CD14-positive monocyte (primary cell): ENCODE data around the gene ZRSR2. TPM values are rescaled to one million over a fixed set of nuclear protein-coding genes. Genes with fewer than 3 reads are reported as not detected.

Experiments
- DNase-seq, 3 donors: peaks; one replicate each; pipeline ENCODE4 v3.0.0-alpha.2; 2011 to 2022
- H2AFZ ChIP-seq: 2 replicates; pipeline ENCODE4 v1.6.0; 2012; ENCODE audit warnings: mild to moderate bottlenecking, low read depth, low read length, inconsistent platforms; ENCODE audit not compliant: insufficient read depth, poor library complexity, severe bottlenecking
- H3K27ac ChIP-seq, 2 donors: 1 replicate in 1 of 2; 2 replicates in 1 of 2; pipeline ENCODE4 v1.5.1; 2012 to 2013; ENCODE audit warnings: low read length in 2 of 2, control low read depth in 1 of 2, inconsistent platforms in 1 of 2, low read depth in 1 of 2, mild to moderate bottlenecking in 1 of 2
- H3K27me3 ChIP-seq, 2 donors: one replicate each; pipeline versions ENCODE4 v1.6.0 to v1.6.1; 2011 to 2013; ENCODE audit warnings: low read length in 2 of 2; ENCODE audit not compliant: control insufficient read depth in 2 of 2, insufficient read depth in 2 of 2
- H3K36me3 ChIP-seq, 2 donors: replicated peaks in 1 of 2; 1 replicate in 1 of 2; 2 replicates in 1 of 2; pipeline versions ENCODE4 v1.5.1 to v1.6.1; 2012 to 2013; ENCODE audit warnings: low read length in 2 of 2, control low read depth in 1 of 2, inconsistent platforms in 1 of 2, mild to moderate bottlenecking in 1 of 2; ENCODE audit not compliant: insufficient read depth in 2 of 2, control insufficient read depth in 1 of 2
- H3K4me1 ChIP-seq, 2 donors: 1 replicate in 1 of 2; 2 replicates in 1 of 2; pipeline versions ENCODE4 v1.5.1 to v1.6.1; 2012 to 2013; ENCODE audit warnings: low read length in 2 of 2, control low read depth in 1 of 2, inconsistent platforms in 1 of 2, mild to moderate bottlenecking in 1 of 2, moderate library complexity in 1 of 2; ENCODE audit not compliant: insufficient read depth in 2 of 2, control insufficient read depth in 1 of 2
- H3K4me2 ChIP-seq: replicated peaks from 2 replicates; pipeline ENCODE3; 2012; ENCODE audit warnings: low read length, moderate library complexity, mild to moderate bottlenecking; ENCODE audit not compliant: poor library complexity, severe bottlenecking; ENCODE audit errors: extremely low read depth
- H3K4me3 ChIP-seq, 3 experiments: fragments of 200-600 bp in 1 of 3; sonication (generic) in 1 of 3; replicated peaks in 1 of 3; 1 replicate in 2 of 3; 2 replicates in 1 of 3; pipeline ENCODE4 v1.5.1; 2011 to 2013; ENCODE audit warnings: low read length in 3 of 3, mild to moderate bottlenecking in 3 of 3, control low read depth in 2 of 3, low read depth in 2 of 3, inconsistent platforms in 1 of 3, moderate library complexity in 1 of 3
- H3K79me2 ChIP-seq: 2 replicates; pipeline ENCODE4 v1.6.0; 2012; ENCODE audit warnings: mild to moderate bottlenecking, control low read depth, inconsistent platforms, low read length, moderate library complexity; ENCODE audit not compliant: insufficient read depth
- H3K9ac ChIP-seq: 2 replicates; pipeline ENCODE4 v1.6.0; 2017; ENCODE audit warnings: low read length, mild to moderate bottlenecking; ENCODE audit not compliant: insufficient read depth, poor library complexity, severe bottlenecking
- H3K9me3 ChIP-seq, 2 donors: replicated peaks in 1 of 2; 1 replicate in 1 of 2; 2 replicates in 1 of 2; pipeline versions ENCODE4 v1.5.1 to v1.6.1; 2012 to 2013; ENCODE audit warnings: low read length in 2 of 2, control low read depth in 1 of 2; ENCODE audit not compliant: control insufficient read depth in 1 of 2, insufficient read depth in 1 of 2
- H4K20me1 ChIP-seq: 2 replicates; pipeline ENCODE4 v1.6.0; 2012; ENCODE audit warnings: mild to moderate bottlenecking, low read length, control low read depth, moderate library complexity; ENCODE audit not compliant: insufficient read depth
- H3K27ac Mint-ChIP-seq, 7 donors: one replicate each; pipeline ENCODE4 v1.8.0; 2020; ENCODE audit warnings: mild to moderate bottlenecking in 7 of 7, mixed read lengths in 7 of 7, moderate library complexity in 6 of 7, inconsistent platforms in 2 of 7
- H3K27me3 Mint-ChIP-seq, 3 donors: one replicate each; pipeline ENCODE4 v1.8.0; 2021 to 2022; ENCODE audit warnings: low read depth in 3 of 3, mild to moderate bottlenecking in 3 of 3, mixed read lengths in 3 of 3, moderate library complexity in 3 of 3, inconsistent platforms in 1 of 3
- H3K36me3 Mint-ChIP-seq, 2 donors: one replicate each; pipeline ENCODE4 v1.8.0; 2020; ENCODE audit warnings: mixed read lengths in 2 of 2, inconsistent platforms in 1 of 2, mild to moderate bottlenecking in 1 of 2
- H3K4me1 Mint-ChIP-seq: one replicate; pipeline ENCODE4 v1.8.0; 2020; ENCODE audit warnings: mild to moderate bottlenecking, mixed read lengths
- H3K4me3 Mint-ChIP-seq, 2 donors: one replicate each; pipeline ENCODE4 v1.8.0; 2020; ENCODE audit warnings: mild to moderate bottlenecking in 2 of 2, mixed read lengths in 2 of 2, moderate library complexity in 1 of 2
- H3K9me3 Mint-ChIP-seq, 7 donors: one replicate each; pipeline ENCODE4 v1.8.0; 2020 to 2022; ENCODE audit warnings: mixed read lengths in 7 of 7, mild to moderate bottlenecking in 6 of 7, moderate library complexity in 6 of 7, inconsistent platforms in 2 of 7
- WGBS: methylation state at CpG from one replicate; pipeline ENCODE4 v1.1.5; 2013; ENCODE audit warnings: missing lambda C conversion rate; ENCODE audit not compliant: insufficient coverage; 5-methylcytosine and 5-hydroxymethylcytosine counted together
- intact Hi-C, 2 donors: fragments of 100-400 bp; cut with micrococcal nuclease; formaldehyde crosslinking; loops; one replicate each; pipeline versions ENCODE4 v1.15.0 to v1.15.1; 2023
- polyA plus RNA-seq, 3 donors: library from polyadenylated mRNA; depleted of rRNA in 1 of 3; unstranded in 2 of 3; stranded (reverse) in 1 of 3; fragments of 300-500 nt in 2 of 3; fragments of >200 nt in 1 of 3; fragmentation: Illumina TruSeq in 2 of 3; gene quantifications; 1 replicate in 2 of 3; 2 replicates in 1 of 3; pipeline ENCODE4 v1.2.3, GENCODE V29; 2012 to 2021
- TF ChIP-seq, protein P1 (sequence below): fragments of 200-600 bp; IDR thresholded peaks from one replicate; pipeline ENCODE4 v1.8.0; 2022; ENCODE audit warnings: antibody characterized with exemption, mild to moderate bottlenecking

Gene ZRSR2
- polyA plus RNA-seq, 3 donors: 9.3 to 32.1 (median 11.2) TPM

GRCh38 chrX:15860921-15861320, 70.6 kb downstream of the ZRSR2 start:
- peaks cover 14% of the 10 kb centered on the region for H3K4me1 Mint-ChIP-seq
- Histone ChIP-seq H3K27ac (no peak overlapping the region), H3K36me3 (no peaks in the 10 kb centered on the region), H3K9ac (no peak overlapping the region), H3K4me3 (no peak overlapping the region), H4K20me1 (no peaks in the 10 kb centered on the region), H3K79me2 (no peaks in the 10 kb centered on the region), H3K27me3 (peaks cover 0 to 58% of the 10 kb centered on the region in 2 donors), H3K4me2 (no peak overlapping the region), H3K4me1 (peaks cover 29 to 40% of the 10 kb centered on the region in 2 donors), H3K9me3 (no peaks in the 10 kb centered on the region), H2AFZ (no peak overlapping the region)
- H3K9me3 Mint-ChIP-seq: peaks cover 0 to 11% (median 2%) of the 10 kb centered on the region in 7 donors
- H3K27ac Mint-ChIP-seq: peak overlapping the region in 2 of 7 donors; percentile 35 to 54
- H3K36me3 Mint-ChIP-seq: peaks cover 1 to 6% of the 10 kb centered on the region in 2 donors
- WGBS: no CpG with 5 or more reads among the region's 3 CpGs
- no peak overlapping the region for H3K4me3 Mint-ChIP-seq
- peaks cover 0 to 38% (median 0%) of the 10 kb centered on the region in 3 donors for H3K27me3 Mint-ChIP-seq
- intact Hi-C loops: no loop called here
- peak; percentile 37 to 76 (median 50) for DNase-seq
- TF ChIP-seq, protein P1, sequence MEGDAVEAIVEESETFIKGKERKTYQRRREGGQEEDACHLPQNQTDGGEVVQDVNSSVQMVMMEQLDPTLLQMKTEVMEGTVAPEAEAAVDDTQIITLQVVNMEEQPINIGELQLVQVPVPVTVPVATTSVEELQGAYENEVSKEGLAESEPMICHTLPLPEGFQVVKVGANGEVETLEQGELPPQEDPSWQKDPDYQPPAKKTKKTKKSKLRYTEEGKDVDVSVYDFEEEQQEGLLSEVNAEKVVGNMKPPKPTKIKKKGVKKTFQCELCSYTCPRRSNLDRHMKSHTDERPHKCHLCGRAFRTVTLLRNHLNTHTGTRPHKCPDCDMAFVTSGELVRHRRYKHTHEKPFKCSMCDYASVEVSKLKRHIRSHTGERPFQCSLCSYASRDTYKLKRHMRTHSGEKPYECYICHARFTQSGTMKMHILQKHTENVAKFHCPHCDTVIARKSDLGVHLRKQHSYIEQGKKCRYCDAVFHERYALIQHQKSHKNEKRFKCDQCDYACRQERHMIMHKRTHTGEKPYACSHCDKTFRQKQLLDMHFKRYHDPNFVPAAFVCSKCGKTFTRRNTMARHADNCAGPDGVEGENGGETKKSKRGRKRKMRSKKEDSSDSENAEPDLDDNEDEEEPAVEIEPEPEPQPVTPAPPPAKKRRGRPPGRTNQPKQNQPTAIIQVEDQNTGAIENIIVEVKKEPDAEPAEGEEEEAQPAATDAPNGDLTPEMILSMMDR: no peak

- Histone ChIP-seq H3K36me3 (no peaks in the 10 kb centered on the region), H3K9me3 (no peaks in the 10 kb centered on the region), H3K4me1 (peaks cover 29 to 30% of the 10 kb centered on the region in 2 donors), H4K20me1 (no peaks in the 10 kb centered on the region), H3K27me3 (peaks cover 0 to 72% of the 10 kb centered on the region in 2 donors), H3K27ac (no peak overlapping the region), H3K4me2 (no peak overlapping the region), H3K9ac (no peak overlapping the region), H3K4me3 (no peak overlapping the region), H2AFZ (no peak overlapping the region), H3K79me2 (no peaks in the 10 kb centered on the region)
- intact Hi-C loops: no loop called here
- no CpG with 5 or more reads among the region's 3 CpGs for WGBS
- peaks cover 12% of the 10 kb centered on the region for H3K4me1 Mint-ChIP-seq
- TF ChIP-seq, protein P1: no peak
- no peak overlapping the region for H3K4me3 Mint-ChIP-seq
- DNase-seq: peak; percentile 29 to 36 (median 33)
- peaks cover 0 to 9% (median 2%) of the 10 kb centered on the region in 7 donors for H3K9me3 Mint-ChIP-seq
- H3K27ac Mint-ChIP-seq: no peak overlapping the region
- peaks cover 0 to 34% (median 0%) of the 10 kb centered on the region in 3 donors for H3K27me3 Mint-ChIP-seq
- H3K36me3 Mint-ChIP-seq: peaks cover 1 to 6% of the 10 kb centered on the region in 2 donors
These were observed 73.7 kb downstream of the ZRSR2 start for GRCh38 chrX:15864023-15864422.
